ENCODE data around the gene LGALS3BP.

DNA sequence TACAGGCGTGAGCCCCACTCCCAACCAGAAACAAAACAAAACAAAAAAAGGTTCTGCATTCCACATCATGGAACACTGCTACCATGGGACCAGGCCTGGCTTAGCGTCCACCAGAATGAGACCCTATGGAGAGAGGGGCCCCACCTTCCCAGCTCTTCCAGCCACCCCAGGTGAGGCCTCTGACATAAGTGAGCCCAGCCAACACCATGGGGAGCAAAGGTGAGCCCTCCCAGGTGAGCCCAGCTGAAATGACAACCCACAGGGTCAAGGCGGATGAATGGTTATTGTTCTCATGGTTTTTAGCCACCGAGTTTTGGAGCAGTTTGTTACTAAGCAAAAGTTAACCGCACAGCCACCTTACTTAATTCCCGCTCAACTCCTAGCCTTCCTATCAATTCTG lies 16.3 kb downstream of the LGALS3BP start:
- TF ChIP-seq, protein P1, sequence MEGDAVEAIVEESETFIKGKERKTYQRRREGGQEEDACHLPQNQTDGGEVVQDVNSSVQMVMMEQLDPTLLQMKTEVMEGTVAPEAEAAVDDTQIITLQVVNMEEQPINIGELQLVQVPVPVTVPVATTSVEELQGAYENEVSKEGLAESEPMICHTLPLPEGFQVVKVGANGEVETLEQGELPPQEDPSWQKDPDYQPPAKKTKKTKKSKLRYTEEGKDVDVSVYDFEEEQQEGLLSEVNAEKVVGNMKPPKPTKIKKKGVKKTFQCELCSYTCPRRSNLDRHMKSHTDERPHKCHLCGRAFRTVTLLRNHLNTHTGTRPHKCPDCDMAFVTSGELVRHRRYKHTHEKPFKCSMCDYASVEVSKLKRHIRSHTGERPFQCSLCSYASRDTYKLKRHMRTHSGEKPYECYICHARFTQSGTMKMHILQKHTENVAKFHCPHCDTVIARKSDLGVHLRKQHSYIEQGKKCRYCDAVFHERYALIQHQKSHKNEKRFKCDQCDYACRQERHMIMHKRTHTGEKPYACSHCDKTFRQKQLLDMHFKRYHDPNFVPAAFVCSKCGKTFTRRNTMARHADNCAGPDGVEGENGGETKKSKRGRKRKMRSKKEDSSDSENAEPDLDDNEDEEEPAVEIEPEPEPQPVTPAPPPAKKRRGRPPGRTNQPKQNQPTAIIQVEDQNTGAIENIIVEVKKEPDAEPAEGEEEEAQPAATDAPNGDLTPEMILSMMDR (IDR thresholded peaks at IDR 0.05): no peak
- no peak for TF ChIP-seq POLR2AphosphoS5 (IDR thresholded peaks at IDR 0.05)

All from sigmoid colon (tissue), 4 donors.